Omental fat pad (tissue), 4 donors: ENCODE data around the gene TRABD2B. TPM values are rescaled to one million over a fixed set of nuclear protein-coding genes. Genes with fewer than 3 reads are reported as not detected.

Source experiments
- ATAC-seq: fragments of 150-250 bp; one replicate; pipeline ENCODE4 v1.9.1; 2016; ENCODE audit warnings: mild to moderate bottlenecking, moderate library complexity; ENCODE audit not compliant: low FRiP score
- DNase-seq: peaks from one replicate; pipeline ENCODE4 v3.0.0-alpha.2; 2019; ENCODE audit warnings: low spot score
- total RNA-seq, 4 donors: library from RNA; depleted of rRNA; stranded (reverse); fragments of >200 nt; gene quantifications; one replicate each; pipeline ENCODE4 v1.1.0, GENCODE V29; 2016
- TF ChIP-seq, protein P1 (sequence below), 3 donors: fragments of 450-650 bp; IDR thresholded peaks; one replicate each; pipeline ENCODE4 v1.5.1; 2016 to 2017; ENCODE audit warnings: antibody characterized with exemption in 3 of 3, mild to moderate bottlenecking in 3 of 3, moderate library complexity in 2 of 3

TRABD2B gene
- total RNA-seq, 4 donors from 2014 or later = 0.82 to 3.0 (median 1.8) TPM

DNA sequence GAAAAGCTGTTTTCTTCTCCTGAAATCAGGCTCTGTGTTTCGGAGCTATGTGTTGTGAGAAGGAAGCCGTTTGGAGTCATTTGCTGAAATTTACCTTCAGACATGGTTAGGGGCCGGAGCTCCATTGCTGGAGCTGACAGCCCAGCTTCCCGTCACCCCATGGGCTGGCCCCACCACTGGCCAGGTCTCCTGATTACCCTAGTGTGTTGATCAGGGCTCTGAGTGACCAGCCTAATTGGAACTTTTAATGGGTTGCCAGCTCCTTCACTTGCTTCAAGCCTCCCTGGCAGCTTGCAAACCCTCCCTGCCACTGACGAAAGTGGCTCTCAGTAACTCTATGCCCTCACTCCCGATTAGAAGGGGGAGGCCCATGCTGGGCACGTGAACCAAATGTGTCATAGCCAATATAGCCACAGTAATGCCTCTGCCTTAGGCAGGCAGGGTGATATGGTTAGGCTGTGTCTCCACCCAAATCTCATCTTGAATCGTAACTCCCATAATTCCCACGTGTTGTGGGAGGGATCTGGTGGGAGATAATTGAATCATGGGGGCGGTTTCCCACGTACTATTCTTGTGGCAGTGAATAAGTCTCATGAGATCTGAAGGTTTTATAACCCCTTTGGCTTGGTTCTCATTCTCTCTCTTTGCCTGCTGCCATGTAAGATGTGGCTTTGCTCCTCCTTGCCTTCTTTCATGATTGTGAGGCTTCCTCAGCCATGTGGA, 224.1 kb downstream of the TRABD2B start:
- DNase-seq (no peak), ATAC-seq (no peak)
- TF ChIP-seq, protein P1, sequence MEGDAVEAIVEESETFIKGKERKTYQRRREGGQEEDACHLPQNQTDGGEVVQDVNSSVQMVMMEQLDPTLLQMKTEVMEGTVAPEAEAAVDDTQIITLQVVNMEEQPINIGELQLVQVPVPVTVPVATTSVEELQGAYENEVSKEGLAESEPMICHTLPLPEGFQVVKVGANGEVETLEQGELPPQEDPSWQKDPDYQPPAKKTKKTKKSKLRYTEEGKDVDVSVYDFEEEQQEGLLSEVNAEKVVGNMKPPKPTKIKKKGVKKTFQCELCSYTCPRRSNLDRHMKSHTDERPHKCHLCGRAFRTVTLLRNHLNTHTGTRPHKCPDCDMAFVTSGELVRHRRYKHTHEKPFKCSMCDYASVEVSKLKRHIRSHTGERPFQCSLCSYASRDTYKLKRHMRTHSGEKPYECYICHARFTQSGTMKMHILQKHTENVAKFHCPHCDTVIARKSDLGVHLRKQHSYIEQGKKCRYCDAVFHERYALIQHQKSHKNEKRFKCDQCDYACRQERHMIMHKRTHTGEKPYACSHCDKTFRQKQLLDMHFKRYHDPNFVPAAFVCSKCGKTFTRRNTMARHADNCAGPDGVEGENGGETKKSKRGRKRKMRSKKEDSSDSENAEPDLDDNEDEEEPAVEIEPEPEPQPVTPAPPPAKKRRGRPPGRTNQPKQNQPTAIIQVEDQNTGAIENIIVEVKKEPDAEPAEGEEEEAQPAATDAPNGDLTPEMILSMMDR (IDR thresholded peaks at IDR 0.05) = no peak

DNA sequence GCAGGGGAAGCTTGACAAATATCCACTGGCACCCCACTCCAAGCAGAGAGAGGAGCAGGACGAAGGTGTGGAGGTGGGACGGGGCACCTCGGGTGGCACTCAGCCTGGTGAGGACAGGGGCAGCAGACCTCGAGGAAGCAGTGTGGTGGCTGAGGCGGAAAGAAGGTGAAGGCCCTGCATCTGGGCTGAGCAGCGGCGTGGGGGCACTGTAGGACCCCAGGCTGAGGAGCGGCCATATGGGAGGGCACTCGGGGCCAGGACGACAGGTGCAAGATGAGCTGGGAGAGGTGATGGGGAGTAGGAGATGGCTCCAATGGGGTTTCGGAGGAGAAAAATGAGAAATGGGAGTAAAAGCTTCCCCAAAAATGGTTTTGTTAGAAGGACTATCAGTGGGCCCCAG, 224.9 kb downstream of the TRABD2B start:
- TF ChIP-seq, protein P1 (IDR thresholded peaks at IDR 0.05) = no peak
- no peak for DNase-seq
- ATAC-seq = no peak

DNA sequence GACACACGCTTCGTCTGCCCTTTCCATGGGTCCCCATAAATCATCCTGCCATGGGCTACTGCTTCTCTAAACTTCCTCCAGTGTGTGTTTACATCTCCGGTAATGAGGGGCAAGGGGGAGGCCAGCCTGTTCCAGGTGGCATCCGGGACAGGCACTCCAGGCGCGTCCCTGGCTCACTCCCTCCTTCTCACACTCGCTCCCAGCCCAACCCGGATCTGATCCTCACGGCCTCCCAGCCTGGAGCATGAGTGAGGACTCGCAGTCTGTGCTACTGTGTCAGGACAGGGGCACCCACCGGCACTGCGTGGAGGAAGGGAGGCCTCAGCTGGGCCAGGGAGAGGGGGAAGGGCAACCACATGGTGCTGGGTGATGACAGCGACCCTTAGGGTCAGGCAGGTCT, 225.4 kb downstream of the TRABD2B start:
- ATAC-seq (no peak), DNase-seq (no peak)
- TF ChIP-seq, protein P1 (IDR thresholded peaks at IDR 0.05) = no peak

DNA sequence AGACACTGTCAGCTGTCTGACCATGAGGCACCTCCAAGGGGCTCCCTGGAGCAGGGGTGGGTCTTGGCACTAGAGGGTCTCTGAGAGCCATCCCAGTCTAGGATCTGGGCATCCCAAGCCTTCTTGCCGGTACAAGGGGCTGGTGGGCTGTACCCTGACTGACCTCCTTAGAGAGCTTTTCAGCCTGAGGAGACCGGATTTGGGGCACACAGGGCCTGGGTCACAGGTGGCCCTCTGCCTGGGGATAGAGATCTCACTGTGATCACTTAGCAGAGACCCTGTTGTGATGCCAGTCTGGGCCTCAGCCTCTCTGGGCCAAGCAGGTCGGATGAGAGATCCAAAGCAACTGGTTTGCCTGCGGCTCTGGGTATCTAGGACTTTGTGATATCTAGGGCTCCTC, 227.2 kb downstream of the TRABD2B start:
- DNase-seq (no peak), ATAC-seq (no peak)
- TF ChIP-seq, protein P1 (IDR thresholded peaks at IDR 0.05) = no peak

DNA sequence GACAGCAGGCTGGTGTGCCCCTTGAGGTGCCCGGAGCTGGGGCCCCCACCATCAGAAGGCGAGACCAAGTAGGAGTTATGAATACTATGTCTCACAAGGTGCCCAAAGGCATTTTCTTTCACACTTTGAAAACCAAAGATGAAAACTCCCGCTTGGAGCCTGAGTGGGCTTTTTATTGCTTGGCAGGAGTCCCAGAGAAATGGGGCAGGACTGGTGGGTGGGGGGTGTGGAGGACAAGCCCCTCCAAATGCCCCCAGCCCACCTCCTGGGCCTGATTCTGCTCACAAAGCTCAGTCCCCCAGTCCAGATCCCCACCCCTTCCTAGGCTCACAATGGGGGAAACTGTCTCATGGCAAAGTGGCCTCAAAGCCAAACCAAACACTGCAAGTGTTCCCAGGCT, 227.9 kb downstream of the TRABD2B start:
- ATAC-seq (no peak), DNase-seq (no peak)
- TF ChIP-seq, protein P1 (IDR thresholded peaks at IDR 0.05) = no peak

DNA sequence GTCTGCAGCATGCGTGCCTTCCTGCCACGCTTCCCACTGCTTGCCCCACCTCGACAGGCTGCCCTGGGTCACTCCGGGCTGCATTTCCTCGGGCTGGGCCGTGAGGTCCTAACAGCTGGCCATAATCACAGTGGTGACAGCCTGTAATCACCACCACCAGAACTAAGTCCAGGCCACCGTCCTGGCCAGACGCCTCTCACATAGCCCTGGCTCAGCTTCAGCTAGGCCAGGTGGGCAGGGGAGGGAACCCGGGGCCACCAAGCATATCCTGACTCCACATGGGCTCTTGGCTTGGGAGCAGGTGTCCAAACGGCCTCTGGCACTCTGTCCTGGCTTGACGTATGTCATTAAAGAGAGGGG, 229.5 kb downstream of the TRABD2B start:
- no peak for DNase-seq
- TF ChIP-seq, protein P1 (IDR thresholded peaks at IDR 0.05) = no peak
- no peak for ATAC-seq
